Adrenal gland (tissue), 12 donors: ENCODE results near the gene KLF7. TPM values are rescaled to one million over a fixed set of nuclear protein-coding genes. Genes with fewer than 3 reads are reported as not detected.

Experiments
- DNase-seq, 7 donors: peaks; one replicate each; pipeline ENCODE4 v3.0.0-alpha.2; 2019 to 2020
- H3K27ac ChIP-seq, 5 donors: fragments of 200-600 bp; sonication (generic) in 4 of 5; 1 replicate in 3 of 5; 2 replicates in 2 of 5; pipeline versions ENCODE4 v1.5.1 to v1.8.0; 2016 to 2020; ENCODE audit warnings: mild to moderate bottlenecking in 1 of 5
- H3K27me3 ChIP-seq: fragments of 200-600 bp; 2 replicates; pipeline ENCODE4 v1.8.0; 2021
- H3K36me3 ChIP-seq, 2 donors: fragments of 200-600 bp; replicated peaks in 1 of 2; 1 replicate in 1 of 2; 2 replicates in 1 of 2; pipeline versions ENCODE4 v1.5.1 to v1.8.0; 2018 to 2022
- H3K4me1 ChIP-seq, 2 donors: fragments of 200-600 bp; replicated peaks in 1 of 2; 1 replicate in 1 of 2; 2 replicates in 1 of 2; pipeline versions ENCODE4 v1.5.1 to v1.8.0; 2018 to 2021
- H3K4me3 ChIP-seq, 4 donors: fragments of 200-600 bp; sonication (generic) in 3 of 4; one replicate each; pipeline ENCODE4 v1.5.1; 2016 to 2018
- H3K9me3 ChIP-seq, 3 donors: fragments of 200-600 bp; sonication (generic) in 1 of 3; replicated peaks in 1 of 3; 1 replicate in 2 of 3; 2 replicates in 1 of 3; pipeline versions ENCODE4 v1.5.1 to v1.8.0; 2016 to 2021
- CTCF ChIP-seq, 6 experiments: fragments of 450-650 bp in 4 of 6; fragments of 200-600 bp in 2 of 6; sonication (generic) in 1 of 6; IDR thresholded peaks; 1 replicate in 5 of 6; 2 replicates in 1 of 6; pipeline versions ENCODE4 v1.5.1 to v1.8.0; 2016 to 2021; ENCODE audit warnings: antibody characterized with exemption in 6 of 6, mild to moderate bottlenecking in 2 of 6, moderate library complexity in 1 of 6
- POLR2A ChIP-seq, 2 donors: fragments of 450-650 bp; IDR thresholded peaks; one replicate each; pipeline ENCODE4 v1.6.1; 2017; ENCODE audit warnings: antibody characterized with exemption in 2 of 2, mild to moderate bottlenecking in 2 of 2, moderate library complexity in 1 of 2
- WGBS, 4 donors: extraction: QIAGEN DNeasy Blood & Tissue Kit in 2 of 4; methylation state at CpG; one replicate each; pipeline versions ENCODE4 v1.1.5 to v1.1.7; 2013 to 2017; 5-methylcytosine and 5-hydroxymethylcytosine counted together
- intact Hi-C, 2 donors: fragments of 100-400 bp; cut with DNase I; formaldehyde crosslinking; loops; one replicate each; pipeline versions ENCODE4 v1.14.1 to v1.15.0; 2022 to 2023
- polyA plus RNA-seq, 3 donors: library from polyadenylated mRNA; stranded (reverse); fragments of 200-250 nt in 2 of 3; fragments of 350-450 nt in 1 of 3; fragmentation: Illumina TruSeq in 1 of 3; extraction: RNeasy Lipid Tissue Mini Kit (QIAGEN cat#74804) in 1 of 3; gene quantifications; one replicate each; pipeline ENCODE4 v1.2.3, GENCODE V29; 2013 to 2014
- total RNA-seq, 9 donors: library from RNA; depleted of rRNA in 4 of 9; stranded (reverse); fragments of >200 nt in 4 of 9; fragments of 120-200 nt in 1 of 9; fragmentation: NEBNext Ultra II Directional in 1 of 9; extraction: Animal tissue kit (Norgen Biotek cat#: 25700) in 1 of 9; gene quantifications; one replicate each; pipeline versions ENCODE4 v1.1.0 to v1.2.4, GENCODE V29; 2013 to 2023
- donor health status: healthy with polysubstance abuse.
- donor health status: Bipolar disorder and iron deficiency.
- donor health status: DM: yes; HTN: yes; CAD: no.
- donor health status: DM: no; HTN: no; CAD: no.
- donor health status: DM: no; HTN: no; CAD: no.
- donor health status: DM: yes; HTN: yes; CAD: no.

The KLF7 gene
- total and polyA plus RNA-seq, 12 donors: 3.6 to 45.9 (median 17.8) TPM

- Histone ChIP-seq H3K4me1 (peaks cover 0 to 20% of the 10 kb centered on the region in 2 donors), H3K4me3 (no peak overlapping the region), H3K36me3 (peaks cover 0 to 2% of the 10 kb centered on the region in 2 donors), H3K9me3 (no peaks in the 10 kb centered on the region), H3K27ac (no peak overlapping the region), H3K27me3 (no peaks in the 10 kb centered on the region)
- peak in 1 of 6 experiments; percentile 22 for TF ChIP-seq CTCF (IDR thresholded peaks at IDR 0.05)
- no peak for TF ChIP-seq POLR2A (IDR thresholded peaks at IDR 0.05)
- intact Hi-C loops: no loop called here
- DNase-seq: peak in 4 of 7 donors; percentile 27 to 67 (median 34)
- WGBS, 4 donors: 53 to 56% (median 54%) methylated on average over 6 of the region's 6 CpGs
Observed at GRCh38 chr2:207115715-207116364, 49.9 kb downstream of the KLF7 start.

GRCh38 chr2:207113414-207113813 lies 52.3 kb downstream of the KLF7 start:
- TF ChIP-seq POLR2A (IDR thresholded peaks at IDR 0.05): no peak
- no peak for TF ChIP-seq CTCF (IDR thresholded peaks at IDR 0.05)
- intact Hi-C loops: no loop called here
- H3K4me1 ChIP-seq: peaks cover 0 to 15% of the 10 kb centered on the region in 2 donors

GRCh38 chr2:207112785-207113184 lies 53.0 kb downstream of the KLF7 start:
- no peaks in the 10 kb centered on the region for H3K27me3 ChIP-seq
- intact Hi-C loops: no loop called here
- H3K4me3 ChIP-seq: no peak overlapping the region
- H3K27ac ChIP-seq: no peak overlapping the region
- no peaks in the 10 kb centered on the region for H3K9me3 ChIP-seq
- 89 to 92% (median 90%) methylated on average over 2 of the region's 2 CpGs for WGBS, 4 donors
- DNase-seq: no peak
- peaks cover 0 to 6% of the 10 kb centered on the region in 2 donors for H3K36me3 ChIP-seq
- H3K4me1 ChIP-seq: peaks cover 0 to 15% of the 10 kb centered on the region in 2 donors
- no peak for TF ChIP-seq POLR2A (IDR thresholded peaks at IDR 0.05)
- TF ChIP-seq CTCF (IDR thresholded peaks at IDR 0.05): no peak

More at GRCh38 chr2:207113414-207113813, 52.3 kb downstream of the KLF7 start:
- H3K9me3 ChIP-seq: no peaks in the 10 kb centered on the region
- peaks cover 0 to under 1% of the 10 kb centered on the region in 2 donors for H3K36me3 ChIP-seq
- no peak overlapping the region for H3K4me3 ChIP-seq
- no peak for DNase-seq
- H3K27ac ChIP-seq: no peak overlapping the region
- no peaks in the 10 kb centered on the region for H3K27me3 ChIP-seq

- no peak for DNase-seq
- no peak for TF ChIP-seq POLR2A (IDR thresholded peaks at IDR 0.05)
- no peak for TF ChIP-seq CTCF (IDR thresholded peaks at IDR 0.05)
- no peak overlapping the region for H3K27ac ChIP-seq
- no peaks in the 10 kb centered on the region for H3K27me3 ChIP-seq
- peaks cover 0 to 7% of the 10 kb centered on the region in 2 donors for H3K36me3 ChIP-seq
- H3K4me3 ChIP-seq: no peak overlapping the region
- no peaks in the 10 kb centered on the region for H3K9me3 ChIP-seq
- WGBS, 4 donors: 47 to 77% (median 62%) methylated on average over 2 of the region's 2 CpGs
- H3K4me1 ChIP-seq: peaks cover 0 to 15% of the 10 kb centered on the region in 2 donors
- intact Hi-C loops: no loop called here
Observed at GRCh38 chr2:207112383-207112782, 53.4 kb downstream of the KLF7 start.
